Stimulated activated CD4-positive, alpha-beta T cell treated with anti-CD3 and anti-CD28 coated beads, Interleukin-1b, Interleukin-23, amount 100 ng/mL, for 4 hours (primary cell): Measurements from ENCODE around the gene SARDH.
A peak's percentile ranks its signal among the peaks of the same experiment; 100 is the strongest.

ENCODE experiments used
- DNase-seq, 2 donors: peaks; one replicate each; pipeline ENCODE4 v3.0.0-alpha.2; 2020; ENCODE audit warnings: low read depth in 2 of 2

Gene SARDH

DNA sequence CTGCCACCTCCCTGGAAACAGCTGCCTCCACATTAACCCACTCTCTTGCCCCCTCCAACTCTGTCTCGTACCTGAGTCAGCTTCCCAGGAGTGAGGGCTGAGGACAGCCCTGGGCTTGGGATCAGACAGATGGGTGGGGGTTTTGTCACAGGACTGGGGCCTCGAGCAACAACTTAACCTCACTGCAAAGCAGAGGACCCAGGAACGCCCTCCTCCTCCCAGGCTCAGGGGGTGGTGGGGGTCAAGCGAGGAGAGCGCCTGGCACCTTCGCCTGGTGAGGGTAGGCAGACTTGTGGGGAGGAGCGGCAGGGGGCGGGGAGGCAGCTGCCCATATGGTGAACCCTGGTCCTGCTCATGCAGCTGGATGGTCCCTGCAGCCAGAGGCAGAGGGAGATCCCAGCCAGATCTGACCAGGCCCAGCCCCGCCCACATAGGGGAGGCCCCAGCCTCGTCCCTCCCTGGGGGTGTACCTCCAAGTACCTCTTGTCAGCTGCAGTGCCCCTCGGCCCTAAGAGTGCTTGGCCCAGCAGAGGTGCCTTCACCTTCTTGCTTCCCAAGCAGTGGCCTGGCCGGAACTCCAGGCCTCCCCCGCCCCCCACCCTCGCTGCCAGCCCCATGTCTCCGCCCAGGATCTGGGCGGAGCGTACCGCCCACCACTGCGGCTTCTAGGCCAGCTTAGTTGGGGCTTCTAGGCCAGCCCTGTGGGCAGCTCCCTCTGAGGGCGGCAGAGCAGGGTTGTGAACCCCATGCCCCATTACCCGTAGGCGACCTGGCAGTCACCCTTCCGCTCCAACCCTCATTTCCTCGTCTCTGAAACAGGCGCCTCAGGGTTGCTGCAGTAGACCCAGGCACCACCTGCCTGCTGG is at the start of gene SARDH:
Gene SARDH, minus strand, starts transcription at position 579 of the 866 bp plus-strand sequence. CDS start 4,179 bp downstream, outside the sequence.
- DNase-seq = peak in 1 of 2 donors; percentile 31

DNA sequence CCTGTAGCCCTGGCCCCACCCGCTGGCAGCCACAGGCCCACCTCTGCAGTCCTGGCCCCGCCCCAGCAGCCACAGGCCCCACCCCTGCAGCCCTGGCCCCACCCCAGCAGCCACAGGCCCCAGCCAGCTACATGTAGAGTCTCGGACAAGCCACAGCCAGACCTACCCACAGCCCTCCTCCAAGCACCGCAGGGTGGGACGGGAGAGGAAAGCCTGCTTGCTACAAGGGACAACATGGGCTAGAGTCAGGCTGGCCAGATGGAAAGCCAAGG is 49.5 kb upstream of the SARDH start:
- no peak for DNase-seq

DNA sequence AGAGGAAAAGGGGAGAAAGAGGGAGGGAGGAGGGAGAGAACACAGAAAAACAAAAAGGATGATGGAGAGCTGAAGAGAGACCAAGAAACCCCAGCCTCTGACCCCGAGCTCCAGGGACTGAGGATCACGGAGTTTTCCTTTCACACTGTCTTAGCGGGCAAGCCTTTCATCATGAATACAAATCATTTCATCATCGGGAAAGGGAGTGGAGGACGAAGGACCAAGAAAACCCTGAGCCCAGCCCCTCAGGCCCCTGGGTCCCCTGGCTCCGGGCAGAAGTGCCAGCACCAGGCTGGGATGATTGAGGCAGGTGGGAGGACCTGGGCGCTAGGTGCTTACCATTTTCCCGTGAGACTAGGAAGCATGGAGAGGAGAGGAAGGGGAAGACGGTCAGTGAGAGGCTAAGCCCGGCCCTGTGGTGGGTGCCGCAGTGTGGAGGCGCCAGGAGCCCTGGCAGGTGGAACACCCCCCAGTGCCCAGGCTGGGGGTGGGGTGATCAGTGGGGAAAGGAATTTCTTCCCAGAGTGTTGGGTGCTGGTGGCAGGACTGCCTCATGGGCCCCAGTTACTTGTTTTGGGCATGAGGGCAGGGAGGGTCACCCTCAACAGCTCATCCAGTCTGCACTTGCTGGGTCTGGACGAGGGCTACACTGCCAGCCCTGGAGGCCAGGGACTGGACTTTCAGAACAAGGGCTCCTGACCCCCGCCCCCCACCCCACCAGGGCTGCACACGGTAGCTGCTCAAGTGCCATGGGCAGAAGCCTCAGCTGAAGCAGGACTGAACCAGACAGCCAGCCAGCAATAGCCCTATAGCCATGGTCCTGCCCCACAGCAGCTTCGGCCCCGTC is 49.0 kb upstream of the SARDH start:
- DNase-seq = no peak

GRCh38 chr9:133786371-133786753 is 48.2 kb upstream of the SARDH start:
- DNase-seq = no peak

GRCh38 chr9:133785753-133786370 is 47.7 kb upstream of the SARDH start:
- DNase-seq = no peak

GRCh38 chr9:133784731-133785561 is 46.8 kb upstream of the SARDH start:
- no peak for DNase-seq

GRCh38 chr9:133783331-133783731 is 45.2 kb upstream of the SARDH start:
- no peak for DNase-seq

GRCh38 chr9:133782157-133783130 is 44.3 kb upstream of the SARDH start:
- DNase-seq = peak; percentile 54 to 55

- no peak for DNase-seq
Measured at GRCh38 chr9:133781828-133782135, 43.6 kb upstream of the SARDH start.

DNA sequence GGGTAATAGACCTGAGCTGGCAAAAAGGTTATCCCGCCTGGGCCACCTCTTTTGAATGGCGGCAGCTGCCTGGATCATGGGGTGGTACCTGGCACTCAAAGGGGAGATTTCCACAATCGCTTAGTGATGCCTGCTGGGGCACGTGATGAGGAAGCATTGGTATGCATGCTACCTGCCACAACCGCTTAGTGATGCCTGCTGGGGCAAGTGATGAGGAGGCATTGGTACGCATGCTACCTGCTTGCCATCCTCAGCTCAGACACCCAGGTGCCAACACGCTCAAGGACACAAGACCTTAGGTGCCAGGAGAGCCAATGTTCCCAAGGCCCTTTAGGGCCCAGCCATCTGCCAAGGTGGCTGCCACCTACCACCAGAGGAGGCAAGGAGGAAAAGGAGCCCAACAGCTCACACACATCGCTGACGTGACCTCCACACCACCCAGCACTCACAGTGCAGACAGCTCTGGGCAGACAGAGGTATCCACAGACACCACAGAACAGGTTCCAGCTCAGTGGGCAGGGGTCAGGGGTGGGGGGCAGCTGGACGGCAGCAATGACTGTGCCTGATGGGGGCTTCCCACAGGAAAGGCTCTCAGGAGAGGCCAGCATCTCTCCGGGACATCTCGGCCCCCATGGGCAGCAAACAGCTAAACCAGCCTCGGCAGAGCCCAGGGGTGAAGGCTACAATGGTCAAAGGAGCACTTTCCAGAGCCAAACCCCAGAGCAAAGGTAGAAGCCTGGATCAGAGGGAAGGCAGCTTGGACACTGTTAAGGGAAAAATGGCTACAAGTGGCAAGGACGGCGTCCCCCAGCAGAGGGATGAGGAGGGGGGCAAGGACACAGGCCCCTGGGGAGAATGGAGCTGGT is 43.0 kb upstream of the SARDH start:
- no peak for DNase-seq

DNA sequence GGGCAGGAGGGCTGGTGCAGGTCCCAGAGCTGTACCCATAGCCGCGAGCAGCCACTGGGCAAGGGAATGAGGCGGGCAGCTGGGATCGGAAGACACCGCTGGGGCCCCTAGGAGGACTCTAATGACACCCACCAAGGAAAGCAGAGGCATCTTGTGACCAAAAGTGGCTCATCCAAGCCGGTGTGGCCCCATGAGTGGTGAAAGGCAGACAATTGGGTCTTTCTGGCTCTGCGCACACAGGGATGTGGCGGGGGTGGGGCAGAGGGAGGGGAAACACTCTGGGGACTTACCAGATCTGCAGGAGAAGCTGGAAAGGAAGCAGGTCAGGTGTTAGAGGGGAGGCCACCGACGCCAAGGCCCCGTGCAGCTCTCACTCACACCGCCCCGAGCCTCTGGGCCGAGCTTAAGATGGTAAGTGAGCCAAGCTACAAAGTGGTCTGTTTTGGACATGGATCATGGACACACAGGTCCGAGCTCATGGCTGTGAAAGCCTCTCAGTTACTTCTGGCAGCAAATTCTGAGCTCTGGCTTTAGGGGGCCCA is 42.3 kb upstream of the SARDH start:
- no peak for DNase-seq

- DNase-seq = no peak
Measured at GRCh38 chr9:133779516-133780403, 41.6 kb upstream of the SARDH start.

GRCh38 chr9:133779081-133779480 is 40.9 kb upstream of the SARDH start:
- DNase-seq = no peak

- no peak for DNase-seq
Measured at GRCh38 chr9:133778336-133779013, 40.3 kb upstream of the SARDH start.

DNA sequence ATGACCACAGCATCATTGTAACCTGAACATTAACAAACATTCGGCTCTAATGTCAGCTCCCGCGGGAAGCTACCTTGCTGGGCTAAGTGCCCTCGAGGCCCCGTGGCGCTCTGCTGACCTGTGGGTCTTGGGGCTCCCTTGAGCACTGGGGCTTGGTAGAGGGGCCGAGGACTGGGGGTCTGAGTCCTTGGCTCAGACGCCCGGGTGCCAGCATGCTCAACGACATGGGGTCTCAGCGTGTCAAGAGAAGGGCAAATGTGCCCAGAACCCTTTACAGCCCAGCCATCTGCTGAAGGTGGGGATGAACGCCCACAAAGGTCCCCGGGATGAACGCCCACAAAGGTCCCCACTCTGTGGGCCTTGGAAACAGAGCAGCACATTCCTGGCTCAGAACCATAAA is 39.7 kb upstream of the SARDH start:
- no peak for DNase-seq

- DNase-seq = no peak
Measured at GRCh38 chr9:133777068-133777791, 39.1 kb upstream of the SARDH start.
